Neural cell (in vitro differentiated cells): ENCODE results near the gene PGAP6. TPM values are rescaled to one million over a fixed set of nuclear protein-coding genes. Genes with fewer than 3 reads are reported as not detected.

Experiments used
- H2AFZ ChIP-seq: fragments of 200-600, 300-800 bp; sonication (generic), shearing (Covaris generic); 2 replicates; pipeline ENCODE4 v1.6.0; 2014; ENCODE audit warnings: low read depth, mild to moderate bottlenecking, antibody characterized with exemption, low read length, moderate library complexity
- H3F3A ChIP-seq: fragments of 200-600 bp; shearing (Covaris generic); 2 replicates; pipeline ENCODE4 v1.6.1; 2016; ENCODE audit warnings: mild to moderate bottlenecking, moderate library complexity, mixed read lengths, antibody characterized with exemption, low read length; ENCODE audit not compliant: insufficient read depth, poor library complexity, severe bottlenecking
- H3K27ac ChIP-seq: fragments of 200-600, 300-800 bp; sonication (generic), shearing (Covaris generic); 2 replicates; pipeline ENCODE4 v1.5.1; 2014; ENCODE audit warnings: mild to moderate bottlenecking, low read length, moderate library complexity
- H3K27me3 ChIP-seq: fragments of 300-800, 200-600 bp; sonication (generic), shearing (Covaris generic); 2 replicates; pipeline ENCODE4 v1.6.0; 2014; ENCODE audit warnings: mild to moderate bottlenecking, low read depth, low read length, moderate library complexity; ENCODE audit not compliant: insufficient read depth
- H3K36me3 ChIP-seq: fragments of 300-800, 200-600 bp; sonication (generic), shearing (Covaris generic); 2 replicates; pipeline ENCODE4 v1.5.1; 2014; ENCODE audit warnings: mild to moderate bottlenecking, antibody characterized with exemption, low read length, moderate library complexity; ENCODE audit not compliant: insufficient read depth
- H3K4me2 ChIP-seq: fragments of 300-800, 200-600 bp; sonication (generic), shearing (Covaris generic); 2 replicates; pipeline ENCODE4 v1.6.0; 2014; ENCODE audit warnings: mild to moderate bottlenecking, low read length
- H3K4me3 ChIP-seq: fragments of 300-800, 200-600 bp; sonication (generic), shearing (Covaris generic); 2 replicates; pipeline ENCODE4 v1.5.1; 2014; ENCODE audit warnings: mild to moderate bottlenecking, low read length, moderate library complexity
- H3K79me2 ChIP-seq: fragments of 200-600 bp; shearing (Covaris generic); replicated peaks from 2 replicates; pipeline ENCODE4 v1.6.0; 2014; ENCODE audit warnings: mild to moderate bottlenecking, low read length, moderate library complexity; ENCODE audit not compliant: insufficient read depth
- H3K9ac ChIP-seq: fragments of 300-800, 200-600 bp; sonication (generic), shearing (Covaris generic); 2 replicates; pipeline ENCODE4 v1.6.1; 2016; ENCODE audit warnings: mild to moderate bottlenecking, low read length, mixed read lengths
- H3K9me2 ChIP-seq: fragments of 200-600 bp; shearing (Covaris generic); 2 replicates; pipeline ENCODE4 v1.6.1; 2016; ENCODE audit warnings: mild to moderate bottlenecking, low read length, mixed read lengths; ENCODE audit not compliant: insufficient read depth
- H3K9me3 ChIP-seq: fragments of 200-600, 300-800 bp; sonication (generic), shearing (Covaris generic); 2 replicates; pipeline ENCODE4 v1.6.1; 2016; ENCODE audit warnings: mild to moderate bottlenecking, mixed run types, low read length, moderate library complexity, mixed read lengths
- H4K20me1 ChIP-seq: fragments of 200-600 bp; shearing (Covaris generic); 2 replicates; pipeline ENCODE4 v1.6.1; 2016; ENCODE audit warnings: mild to moderate bottlenecking, mixed run types; ENCODE audit not compliant: insufficient read depth
- EP300 ChIP-seq: fragments of 450-650 bp; conservative IDR thresholded peaks from 2 replicates; pipeline ENCODE4 v1.6.1; 2014; ENCODE audit warnings: antibody characterized with exemption, mild to moderate bottlenecking, moderate library complexity; ENCODE audit not compliant: poor library complexity, severe bottlenecking
- EZH2 ChIP-seq: fragments of 200-600, 300-800 bp; shearing (Covaris generic), sonication (generic); IDR thresholded peaks from 2 replicates; pipeline ENCODE4 v1.6.1; 2014; ENCODE audit warnings: antibody characterized with exemption, low read length, borderline replicate concordance, mild to moderate bottlenecking; ENCODE audit not compliant: insufficient read depth, poor library complexity, severe bottlenecking
- MXI1 ChIP-seq: fragments of 450-650 bp; conservative IDR thresholded peaks from 2 replicates; pipeline ENCODE4 v1.6.1; 2014; ENCODE audit warnings: antibody characterized with exemption, mild to moderate bottlenecking; ENCODE audit not compliant: poor library complexity, severe bottlenecking
- POLR2AphosphoS5 ChIP-seq: IDR thresholded peaks from 2 replicates; pipeline ENCODE4 v1.6.1; 2012
- RAD21 ChIP-seq: fragments of 450-650 bp; conservative IDR thresholded peaks from 2 replicates; pipeline ENCODE4 v1.6.1; 2014; ENCODE audit warnings: antibody characterized with exemption, mild to moderate bottlenecking, moderate library complexity
- SMC3 ChIP-seq: fragments of 450-650 bp; conservative IDR thresholded peaks from 2 replicates; pipeline ENCODE4 v1.6.1; 2014; ENCODE audit warnings: antibody characterized with exemption, mild to moderate bottlenecking, moderate library complexity; ENCODE audit not compliant: poor library complexity
- TAF1 ChIP-seq: IDR thresholded peaks from 2 replicates; pipeline ENCODE4 v1.6.1; 2012; ENCODE audit warnings: low read depth
- polyA plus RNA-seq: library from polyadenylated mRNA; depleted of rRNA; stranded (reverse); fragments of >200 nt; gene quantifications from 2 replicates; pipeline ENCODE4 v1.2.3, GENCODE V29; 2014
- TF ChIP-seq, protein P1 (sequence below): fragments of 450-650 bp; IDR thresholded peaks from 2 replicates; pipeline ENCODE4 v1.5.1; 2014; ENCODE audit warnings: antibody characterized with exemption, mild to moderate bottlenecking, moderate library complexity; ENCODE audit not compliant: poor library complexity, severe bottlenecking
- TF ChIP-seq, protein P2 (sequence below): IDR thresholded peaks from 2 replicates; pipeline ENCODE4 v1.6.1; 2012; ENCODE audit warnings: borderline replicate concordance

The PGAP6 gene
- polyA plus RNA-seq, 1 donor from 2014 or later, result 47.3 TPM

DNA sequence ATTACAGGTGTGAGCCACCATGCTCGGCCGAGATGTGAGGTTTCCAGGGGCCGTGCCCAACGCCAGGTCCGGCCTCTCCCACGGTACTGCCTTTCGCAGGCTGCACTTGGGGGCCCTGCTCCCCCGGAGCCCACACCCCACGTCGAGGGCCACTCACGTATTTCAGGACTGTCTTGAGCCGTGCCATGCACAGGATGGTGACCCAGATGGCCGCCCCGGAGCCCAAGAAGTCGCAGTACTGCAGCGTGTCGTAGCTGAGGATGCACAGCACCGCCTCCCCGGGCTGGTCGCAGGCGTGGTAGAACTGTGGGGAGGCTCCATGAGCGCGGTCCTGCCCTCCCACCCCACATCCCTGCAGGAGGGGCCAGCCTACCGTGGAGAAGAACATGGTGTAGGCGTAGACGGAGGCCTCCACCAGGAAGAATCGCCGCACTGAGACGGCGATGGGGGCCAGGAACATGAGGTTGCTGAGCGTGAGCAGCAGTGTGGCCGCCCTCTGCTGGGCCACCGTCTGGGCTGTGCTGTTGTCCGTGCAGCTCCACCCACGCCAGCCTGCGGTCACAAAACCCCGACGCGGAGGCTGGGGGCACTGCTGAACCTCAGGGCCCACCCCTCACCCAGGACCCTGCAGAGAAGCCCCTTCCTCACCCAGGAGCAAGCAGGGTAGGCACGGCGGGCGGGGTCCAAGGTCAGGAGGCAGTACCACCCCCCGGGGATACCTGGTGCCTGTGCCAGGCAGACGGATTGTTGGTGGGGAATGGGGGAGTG, 7.7 kb downstream of the PGAP6 start:
- no peaks in the 10 kb centered on the region for H3K9me3 ChIP-seq
- no peak overlapping the region for H3K27ac ChIP-seq
- H3F3A ChIP-seq, result no peaks in the 10 kb centered on the region
- H3K79me2 ChIP-seq, result no peaks in the 10 kb centered on the region
- TF ChIP-seq POLR2AphosphoS5 (no peak), RAD21 (no peak), SMC3 (no peak), EP300 (no peak), EZH2 (no peak)
- TF ChIP-seq, protein P1, sequence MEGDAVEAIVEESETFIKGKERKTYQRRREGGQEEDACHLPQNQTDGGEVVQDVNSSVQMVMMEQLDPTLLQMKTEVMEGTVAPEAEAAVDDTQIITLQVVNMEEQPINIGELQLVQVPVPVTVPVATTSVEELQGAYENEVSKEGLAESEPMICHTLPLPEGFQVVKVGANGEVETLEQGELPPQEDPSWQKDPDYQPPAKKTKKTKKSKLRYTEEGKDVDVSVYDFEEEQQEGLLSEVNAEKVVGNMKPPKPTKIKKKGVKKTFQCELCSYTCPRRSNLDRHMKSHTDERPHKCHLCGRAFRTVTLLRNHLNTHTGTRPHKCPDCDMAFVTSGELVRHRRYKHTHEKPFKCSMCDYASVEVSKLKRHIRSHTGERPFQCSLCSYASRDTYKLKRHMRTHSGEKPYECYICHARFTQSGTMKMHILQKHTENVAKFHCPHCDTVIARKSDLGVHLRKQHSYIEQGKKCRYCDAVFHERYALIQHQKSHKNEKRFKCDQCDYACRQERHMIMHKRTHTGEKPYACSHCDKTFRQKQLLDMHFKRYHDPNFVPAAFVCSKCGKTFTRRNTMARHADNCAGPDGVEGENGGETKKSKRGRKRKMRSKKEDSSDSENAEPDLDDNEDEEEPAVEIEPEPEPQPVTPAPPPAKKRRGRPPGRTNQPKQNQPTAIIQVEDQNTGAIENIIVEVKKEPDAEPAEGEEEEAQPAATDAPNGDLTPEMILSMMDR, result no peak
- TF ChIP-seq, protein P2, sequence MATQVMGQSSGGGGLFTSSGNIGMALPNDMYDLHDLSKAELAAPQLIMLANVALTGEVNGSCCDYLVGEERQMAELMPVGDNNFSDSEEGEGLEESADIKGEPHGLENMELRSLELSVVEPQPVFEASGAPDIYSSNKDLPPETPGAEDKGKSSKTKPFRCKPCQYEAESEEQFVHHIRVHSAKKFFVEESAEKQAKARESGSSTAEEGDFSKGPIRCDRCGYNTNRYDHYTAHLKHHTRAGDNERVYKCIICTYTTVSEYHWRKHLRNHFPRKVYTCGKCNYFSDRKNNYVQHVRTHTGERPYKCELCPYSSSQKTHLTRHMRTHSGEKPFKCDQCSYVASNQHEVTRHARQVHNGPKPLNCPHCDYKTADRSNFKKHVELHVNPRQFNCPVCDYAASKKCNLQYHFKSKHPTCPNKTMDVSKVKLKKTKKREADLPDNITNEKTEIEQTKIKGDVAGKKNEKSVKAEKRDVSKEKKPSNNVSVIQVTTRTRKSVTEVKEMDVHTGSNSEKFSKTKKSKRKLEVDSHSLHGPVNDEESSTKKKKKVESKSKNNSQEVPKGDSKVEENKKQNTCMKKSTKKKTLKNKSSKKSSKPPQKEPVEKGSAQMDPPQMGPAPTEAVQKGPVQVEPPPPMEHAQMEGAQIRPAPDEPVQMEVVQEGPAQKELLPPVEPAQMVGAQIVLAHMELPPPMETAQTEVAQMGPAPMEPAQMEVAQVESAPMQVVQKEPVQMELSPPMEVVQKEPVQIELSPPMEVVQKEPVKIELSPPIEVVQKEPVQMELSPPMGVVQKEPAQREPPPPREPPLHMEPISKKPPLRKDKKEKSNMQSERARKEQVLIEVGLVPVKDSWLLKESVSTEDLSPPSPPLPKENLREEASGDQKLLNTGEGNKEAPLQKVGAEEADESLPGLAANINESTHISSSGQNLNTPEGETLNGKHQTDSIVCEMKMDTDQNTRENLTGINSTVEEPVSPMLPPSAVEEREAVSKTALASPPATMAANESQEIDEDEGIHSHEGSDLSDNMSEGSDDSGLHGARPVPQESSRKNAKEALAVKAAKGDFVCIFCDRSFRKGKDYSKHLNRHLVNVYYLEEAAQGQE, result no peak
- no peak overlapping the region for H3K9ac ChIP-seq
- no peaks in the 10 kb centered on the region for H3K9me2 ChIP-seq
- H2AFZ ChIP-seq, result no peak overlapping the region
- no peak overlapping the region for H3K4me3 ChIP-seq
- no peaks in the 10 kb centered on the region for H3K36me3 ChIP-seq
- H3K27me3 ChIP-seq, result no peaks in the 10 kb centered on the region
- no peak overlapping the region for H3K4me2 ChIP-seq
- H4K20me1 ChIP-seq, result peaks cover 4% of the 10 kb centered on the region

DNA sequence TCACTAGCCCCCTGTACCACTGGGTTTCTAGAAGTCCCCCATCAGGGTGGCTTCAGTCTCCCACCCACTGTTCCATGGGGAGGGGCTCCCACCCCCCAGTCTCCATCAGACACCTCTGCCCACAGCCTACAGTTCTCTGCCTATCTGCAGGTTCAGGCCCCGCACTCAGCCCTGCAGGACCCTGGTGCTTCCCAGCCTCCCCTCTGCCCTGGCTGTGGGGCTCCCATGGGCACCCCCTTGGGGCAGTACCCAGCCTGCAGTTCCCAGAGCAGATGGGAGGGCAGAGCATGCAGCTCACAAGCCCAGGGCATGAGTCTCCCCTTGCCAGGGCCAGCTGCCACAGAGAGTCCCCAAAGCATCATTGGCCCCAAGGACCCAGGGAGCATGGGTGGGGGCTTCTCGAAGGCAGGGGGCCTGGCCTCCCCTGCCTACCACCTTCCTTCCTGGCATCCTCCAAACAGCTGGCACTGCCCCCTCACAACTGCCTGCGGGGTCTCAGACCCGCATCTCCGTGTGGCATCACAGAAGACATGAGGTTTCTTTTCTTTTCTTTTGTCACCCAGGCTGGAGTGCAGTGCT, 8.7 kb downstream of the PGAP6 start:
- no peaks in the 10 kb centered on the region for H3K36me3 ChIP-seq
- no peaks in the 10 kb centered on the region for H3F3A ChIP-seq
- no peak overlapping the region for H3K27ac ChIP-seq
- H3K4me3 ChIP-seq, result no peak overlapping the region
- no peaks in the 10 kb centered on the region for H3K27me3 ChIP-seq
- no peaks in the 10 kb centered on the region for H3K9me3 ChIP-seq
- TF ChIP-seq POLR2AphosphoS5, result no peak
- TF ChIP-seq, protein P1, result no peak
- TF ChIP-seq, protein P2, result no peak
- no peak for TF ChIP-seq EP300
- TF ChIP-seq RAD21, result no peak
- TF ChIP-seq TAF1, result no peak
- no peak for TF ChIP-seq SMC3
- TF ChIP-seq MXI1, result no peak
- no peak for TF ChIP-seq EZH2
- no peak overlapping the region for H3K9ac ChIP-seq
- no peak overlapping the region for H3K4me2 ChIP-seq
- H3K79me2 ChIP-seq, result no peaks in the 10 kb centered on the region
- no peaks in the 10 kb centered on the region for H4K20me1 ChIP-seq
- H3K9me2 ChIP-seq, result no peaks in the 10 kb centered on the region
- no peak overlapping the region for H2AFZ ChIP-seq
